NCI-H2196 treated with DMSO at 0.1 percent for 48 hours (cell line): ENCODE measurements around the gene WHAMM.
"Not testable (repeated sequence)": the region's sequence is repeated elsewhere in the genome, so short reads cannot be mapped to it uniquely, and the experiment has no call there.

Source experiments
- DNase-seq: peaks from one replicate; lab custom pipeline; 2025; ENCODE audit not compliant: unreplicated experiment; lab: John Stamatoyannopoulos, UW

The WHAMM gene

DNA sequence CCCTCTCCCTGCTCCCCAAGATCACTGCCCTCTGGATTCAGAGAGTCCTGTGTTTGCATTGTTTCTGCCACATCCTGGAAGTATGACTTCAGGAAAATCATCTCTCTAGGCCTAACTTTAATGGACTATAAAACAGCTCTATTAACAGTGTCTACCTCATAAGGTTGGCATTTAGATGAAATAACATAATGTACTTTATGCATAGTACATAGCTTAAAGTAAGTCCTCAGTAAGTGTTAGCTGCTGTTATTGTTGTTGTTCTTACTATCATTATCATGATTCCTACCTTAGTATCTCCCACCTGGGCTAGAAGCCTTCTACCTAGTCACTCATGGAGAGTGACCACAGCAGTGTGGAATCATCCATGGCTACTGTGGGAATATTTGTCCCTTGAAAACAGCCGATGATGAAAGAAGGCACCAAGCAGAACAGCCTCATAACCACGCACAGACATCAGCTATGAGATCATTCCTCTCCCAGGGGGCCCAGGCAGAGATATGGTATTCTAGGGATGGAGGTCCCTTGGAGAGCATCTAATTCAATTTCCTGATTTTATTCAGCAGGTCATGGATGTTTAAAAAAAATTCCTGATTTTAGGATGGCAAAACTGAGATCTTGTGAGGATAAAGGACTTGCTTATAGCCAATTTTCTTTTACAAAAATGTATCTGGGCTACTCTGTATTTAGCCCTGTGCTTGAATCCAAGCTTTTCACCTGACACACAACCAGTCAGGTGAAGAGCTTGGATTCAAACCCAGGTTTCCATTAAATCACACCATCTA is 5.4 kb upstream of the WHAMM start:
- no peak for DNase-seq

DNA sequence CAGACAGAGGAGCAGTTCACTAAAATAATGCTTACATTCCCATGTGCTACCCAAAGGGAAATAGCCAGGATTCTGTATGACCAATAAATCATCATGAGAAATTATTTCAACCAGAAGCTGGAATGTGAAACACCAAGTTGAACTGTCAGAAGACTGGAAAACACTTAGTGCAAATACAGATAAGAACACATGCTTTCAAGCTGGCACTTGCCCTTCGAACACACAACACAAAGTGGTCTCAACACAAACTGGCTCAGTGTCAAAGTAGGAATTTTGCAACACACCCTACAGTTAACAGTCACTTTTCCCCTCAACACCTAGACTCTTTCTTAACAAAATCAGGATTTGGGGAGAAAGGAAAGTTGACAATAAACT is 4.9 kb upstream of the WHAMM start:
- DNase-seq: no peak

DNA sequence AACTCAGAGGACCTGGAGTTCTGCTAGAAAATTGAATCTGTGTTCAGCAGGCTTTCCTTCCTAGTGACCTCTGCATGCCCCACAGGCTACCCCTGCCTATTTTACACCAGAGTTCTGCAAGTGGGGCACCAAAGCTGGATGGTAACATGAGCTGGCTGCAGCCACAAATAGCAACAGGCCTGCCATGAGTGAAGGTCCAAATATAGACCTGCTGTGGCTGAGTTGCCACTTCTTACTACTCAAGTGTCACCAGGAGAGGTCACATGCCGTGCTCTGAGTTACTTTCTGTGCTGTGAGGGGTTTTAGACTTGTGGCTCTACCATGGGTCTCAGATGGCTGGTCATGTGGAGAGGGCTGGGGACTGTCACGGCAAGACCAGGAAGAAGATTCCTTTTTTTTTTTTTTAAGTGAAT is 3.4 kb upstream of the WHAMM start, which contains the start of gene FSD2:
TSS of gene FSD2 (minus strand) at position 76 of the 413 bp plus-strand sequence. CDS start 18,679 bp downstream, outside the sequence.
- no peak for DNase-seq

DNA sequence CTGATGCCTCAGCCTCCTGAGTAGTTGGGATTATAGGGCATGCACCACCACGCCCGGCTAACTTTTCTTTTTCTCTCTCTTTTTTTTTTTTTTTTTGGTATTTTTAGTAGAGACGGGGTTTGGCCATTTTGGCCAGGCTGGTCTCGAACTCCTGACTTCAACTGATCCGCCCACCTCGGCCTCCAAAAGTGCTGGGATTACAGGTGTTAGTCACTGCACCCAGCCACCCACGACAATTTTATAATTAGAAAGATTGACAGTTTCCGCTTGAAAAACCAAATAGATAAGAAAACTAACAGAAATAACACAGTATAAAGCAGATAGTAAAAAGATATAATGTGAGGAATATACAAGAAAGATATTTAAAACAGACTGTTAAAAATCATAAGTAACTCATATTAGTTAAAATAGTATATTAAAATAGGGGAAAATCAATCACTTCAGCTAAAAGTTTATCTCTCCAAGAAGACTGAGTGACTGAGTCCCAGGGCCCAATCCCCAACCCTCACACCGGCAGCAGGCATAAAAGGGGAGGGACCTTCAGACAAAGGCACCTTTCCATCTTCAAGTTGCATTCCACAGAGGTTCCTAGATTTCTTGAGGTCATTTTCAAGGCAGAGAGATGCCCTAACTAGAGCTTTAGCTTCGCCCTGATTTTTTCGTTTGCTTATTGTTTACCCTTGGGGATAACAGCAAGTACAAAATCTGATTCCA is 1.4 kb upstream of the WHAMM start:
- no peak for DNase-seq

DNA sequence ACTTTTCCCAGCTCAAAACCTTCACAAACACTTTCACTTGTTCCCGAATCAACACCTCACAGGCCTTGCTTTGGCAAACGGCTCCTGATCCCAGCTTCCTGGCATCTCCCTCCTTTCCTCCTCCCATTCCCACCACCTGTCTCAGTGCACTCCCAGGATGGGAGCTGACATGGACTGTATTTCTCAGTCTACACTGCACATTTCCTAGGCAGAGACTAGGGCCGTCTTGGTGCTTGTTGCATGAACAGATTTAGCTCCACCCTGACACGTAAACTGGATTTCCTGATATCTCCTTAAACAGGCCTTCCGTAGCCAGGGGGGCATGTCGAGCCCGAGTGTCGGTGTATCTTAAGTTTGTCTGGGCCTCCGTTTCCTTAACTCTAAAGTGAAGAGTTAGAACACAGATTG is 790 bp upstream of the WHAMM start:
- no peak for DNase-seq

DNA sequence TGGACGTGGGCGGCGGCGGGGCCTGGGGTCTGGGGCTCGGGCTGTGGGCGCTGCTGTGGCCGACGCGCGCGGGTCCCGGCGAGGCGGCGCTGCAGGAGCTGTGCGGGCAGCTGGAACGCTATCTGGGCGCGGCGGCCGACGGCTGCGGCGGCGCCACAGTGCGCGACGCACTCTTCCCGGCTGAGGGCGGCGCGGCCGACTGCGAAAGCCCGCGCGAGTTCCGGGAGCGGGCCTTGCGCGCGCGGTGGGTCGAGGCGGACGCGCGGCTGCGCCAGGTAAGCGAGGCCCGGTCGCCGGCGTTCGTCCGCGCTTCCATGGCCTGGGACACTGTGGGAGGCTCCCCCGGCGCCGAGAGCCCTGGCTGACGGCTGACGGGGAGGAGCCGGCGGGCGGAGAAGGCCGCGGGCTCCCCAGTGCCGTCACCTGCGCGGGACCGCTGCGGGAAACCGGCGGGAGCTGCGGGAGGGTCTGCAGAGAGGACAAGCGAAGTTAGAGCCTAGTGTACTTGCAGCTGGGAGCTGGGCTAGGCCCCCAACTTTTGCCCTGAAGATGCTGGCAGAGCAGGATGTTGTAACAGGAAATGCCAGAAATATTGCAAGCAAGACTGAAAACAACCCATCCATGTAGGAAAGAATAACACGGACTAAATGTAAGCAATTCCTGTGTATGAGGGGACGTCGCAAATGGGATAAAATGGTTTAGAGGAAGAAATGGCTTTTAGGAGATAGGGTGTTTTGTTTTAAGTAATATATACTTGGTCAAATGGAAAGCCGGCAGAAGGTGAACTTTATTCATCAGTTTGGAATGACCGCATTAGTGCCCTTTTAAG is 847 bp downstream of the WHAMM start:
- DNase-seq: no peak

DNA sequence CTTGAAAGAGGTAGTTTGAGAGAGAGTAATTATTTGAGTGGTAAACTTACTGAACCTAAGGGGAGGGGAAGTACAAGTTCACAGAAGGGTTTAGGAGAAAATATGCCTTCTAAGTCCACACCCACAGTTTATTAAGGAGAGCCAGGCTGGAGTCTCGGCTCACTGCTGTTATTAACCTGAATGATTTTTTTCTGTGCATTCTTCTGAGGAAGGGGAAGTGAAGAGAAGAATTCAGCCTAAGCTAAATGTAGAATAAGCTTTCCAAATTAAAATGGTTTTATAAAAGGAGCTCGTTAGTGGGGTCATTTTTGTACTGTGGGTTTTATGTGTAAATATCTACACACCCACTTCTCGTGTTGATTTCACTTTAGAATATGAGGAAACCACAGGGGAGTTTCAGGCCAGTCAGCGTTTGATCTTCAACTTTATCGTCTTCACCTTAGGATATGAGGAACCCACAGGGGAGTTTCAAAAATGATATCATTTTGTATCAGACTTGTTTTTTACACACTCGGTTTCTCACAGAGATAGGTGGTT is 1.5 kb downstream of the WHAMM start:
- no peak for DNase-seq

DNA sequence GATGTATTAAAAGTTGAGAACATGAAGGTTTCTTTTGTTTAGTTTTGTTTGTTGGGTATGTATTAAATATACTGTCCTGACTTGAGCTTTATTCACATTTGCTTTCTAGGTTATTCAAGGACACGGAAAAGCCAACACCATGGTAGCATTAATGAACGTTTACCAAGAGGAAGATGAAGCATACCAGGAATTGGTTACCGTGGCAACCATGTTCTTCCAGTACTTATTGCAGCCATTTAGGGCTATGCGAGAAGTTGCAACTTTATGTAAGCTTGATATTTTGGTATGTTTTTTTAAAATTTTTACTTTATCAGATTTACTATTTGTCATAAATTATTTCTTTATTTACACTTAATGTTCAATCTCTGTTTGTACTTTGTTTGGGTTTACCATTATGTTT is 3.6 kb downstream of the WHAMM start:
- no peak for DNase-seq

DNA sequence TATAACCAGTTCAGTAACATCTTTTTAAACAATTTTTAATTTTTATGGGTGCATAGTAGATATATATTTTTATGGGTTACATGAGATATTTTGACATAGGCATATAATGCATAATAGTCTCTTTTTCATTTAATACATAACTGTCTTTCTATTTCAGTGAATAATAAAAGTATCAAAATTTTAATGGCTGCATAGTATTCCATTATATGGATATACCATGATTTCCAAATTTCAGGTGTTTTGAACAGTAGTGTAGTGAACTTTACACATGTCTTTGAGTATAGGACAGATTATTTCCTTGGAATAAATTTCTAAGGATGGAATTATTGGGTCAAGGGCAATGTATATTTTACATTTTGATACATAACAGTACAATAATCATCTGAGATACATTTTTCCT is 10.7 kb downstream of the WHAMM start:
- DNase-seq: no peak

DNA sequence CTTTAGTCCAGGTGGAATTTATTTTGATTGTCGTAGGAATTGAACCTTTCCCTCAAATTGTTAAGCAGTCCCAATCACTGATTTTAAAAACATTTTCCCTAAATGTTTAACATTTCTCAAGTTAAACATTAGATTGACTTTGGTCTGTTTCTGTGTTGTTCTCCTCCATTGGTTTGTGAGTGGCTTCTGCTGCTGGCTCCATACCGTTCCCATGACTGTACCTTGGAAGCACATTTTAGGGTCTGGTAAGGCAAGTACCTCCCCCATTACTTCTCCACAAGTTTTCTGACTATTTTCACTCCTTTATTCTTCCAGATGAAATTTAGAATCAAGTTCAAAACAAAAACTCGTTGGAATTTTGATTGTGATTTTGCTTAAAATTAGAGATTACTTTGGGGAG is 12.0 kb downstream of the WHAMM start:
- DNase-seq: not testable (repeated sequence)

DNA sequence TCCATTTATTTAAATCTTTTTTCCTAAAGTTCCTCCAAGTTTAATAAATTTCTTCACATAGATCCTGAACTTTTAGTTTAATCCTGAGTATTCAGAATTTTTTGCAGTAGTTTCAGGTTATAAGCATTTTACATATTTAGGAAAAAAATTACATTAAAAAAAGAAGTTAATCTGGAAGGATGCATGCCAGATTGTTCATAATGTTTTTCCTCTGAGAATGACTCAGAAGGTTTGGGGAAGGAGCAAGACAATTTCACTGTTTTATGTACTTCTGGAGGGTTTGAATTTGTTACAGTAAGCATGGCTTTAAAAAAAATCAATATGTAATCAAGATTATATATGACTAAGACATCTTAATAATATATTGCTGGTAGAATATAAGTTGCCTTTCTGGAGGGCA is 12.4 kb downstream of the WHAMM start:
- DNase-seq: not testable (repeated sequence)

DNA sequence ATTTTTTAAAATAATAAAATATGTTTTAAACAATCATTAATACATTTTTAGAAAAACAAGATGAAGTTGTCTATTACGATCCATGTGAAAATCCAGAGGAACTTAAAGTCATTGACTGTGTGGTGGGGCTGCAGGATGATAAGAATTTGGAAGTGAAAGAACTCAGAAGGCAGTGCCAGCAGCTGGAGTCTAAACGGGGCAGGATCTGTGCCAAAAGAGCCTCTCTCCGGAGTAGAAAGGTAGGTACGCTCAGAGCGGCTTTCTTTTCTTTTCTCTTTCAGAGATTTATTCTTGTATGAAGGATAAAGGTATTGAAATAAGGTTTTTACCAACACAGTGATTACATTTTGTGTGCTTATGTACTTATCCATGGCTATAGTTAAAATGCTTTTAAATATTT is 13.6 kb downstream of the WHAMM start:
- no peak for DNase-seq

DNA sequence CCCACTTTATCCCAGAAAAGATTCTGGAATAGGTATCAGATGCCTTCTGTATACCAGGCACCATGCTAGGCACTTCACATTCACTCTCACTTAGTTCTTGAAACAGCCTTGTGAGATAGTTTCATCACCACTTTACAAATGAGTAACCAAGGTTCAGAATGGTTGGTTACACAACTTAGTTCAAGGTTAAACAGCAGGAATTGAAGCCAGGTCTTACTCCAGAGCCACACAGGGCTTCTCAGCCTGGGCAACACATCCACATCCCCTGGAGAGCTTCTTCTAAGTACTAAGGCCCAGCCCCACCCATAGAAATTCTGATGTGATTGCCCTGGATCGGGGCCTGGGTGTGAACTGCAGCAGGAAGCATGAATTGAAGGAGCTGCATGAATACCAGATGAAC is 18.6 kb downstream of the WHAMM start:
- DNase-seq: no peak

DNA sequence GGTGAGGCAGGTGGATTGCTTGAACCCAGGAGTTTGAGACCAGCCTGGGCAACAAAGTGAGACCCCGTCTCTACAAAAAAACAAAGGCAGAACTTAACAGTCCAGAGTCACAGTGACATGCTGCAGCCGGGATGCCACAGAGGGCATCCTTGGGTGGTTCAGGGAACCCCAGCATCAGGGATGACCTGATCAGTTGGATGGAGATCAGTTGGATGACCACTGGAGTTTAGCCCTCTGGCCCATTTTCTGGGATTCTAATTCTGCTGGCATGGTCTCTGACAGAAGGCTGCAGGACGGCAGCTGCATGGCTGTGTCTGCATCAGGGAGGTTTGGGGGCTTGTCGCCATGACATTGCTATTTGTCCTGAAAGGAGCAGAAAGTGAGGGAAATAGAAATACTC is 19.8 kb downstream of the WHAMM start:
- DNase-seq: no peak

DNA sequence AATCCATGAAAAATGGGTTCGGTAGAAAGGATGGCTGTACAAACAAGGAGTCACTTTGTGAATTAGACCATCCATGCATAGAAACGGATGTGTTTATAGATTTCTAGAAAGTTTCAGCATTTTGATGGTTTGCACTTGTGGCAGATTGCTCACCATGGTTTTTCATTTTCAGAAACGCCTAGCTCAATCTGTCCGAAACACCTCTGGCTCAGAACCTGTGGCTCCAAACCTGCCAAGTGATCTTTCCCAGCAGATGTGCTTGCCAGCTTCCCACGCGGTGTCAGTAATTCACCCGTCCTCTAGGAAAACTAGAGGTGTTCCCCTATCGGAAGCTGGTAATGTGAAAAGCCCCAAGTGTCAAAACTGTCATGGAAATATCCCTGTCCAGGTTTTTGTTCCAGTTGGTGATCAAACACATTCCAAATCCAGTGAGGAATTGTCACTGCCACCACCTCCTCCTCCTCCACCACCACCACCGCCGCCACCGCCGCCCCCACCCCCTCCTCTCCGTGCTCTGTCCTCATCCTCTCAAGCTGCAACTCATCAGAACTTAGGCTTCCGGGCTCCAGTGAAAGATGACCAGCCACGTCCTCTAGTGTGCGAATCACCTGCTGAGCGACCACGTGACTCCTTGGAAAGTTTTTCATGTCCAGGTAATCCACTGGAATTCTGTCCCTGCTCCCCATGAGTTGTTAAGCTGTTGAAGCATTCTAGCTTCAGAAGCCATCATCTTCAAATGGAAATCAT is 21.2 kb downstream of the WHAMM start:
- DNase-seq: no peak

DNA sequence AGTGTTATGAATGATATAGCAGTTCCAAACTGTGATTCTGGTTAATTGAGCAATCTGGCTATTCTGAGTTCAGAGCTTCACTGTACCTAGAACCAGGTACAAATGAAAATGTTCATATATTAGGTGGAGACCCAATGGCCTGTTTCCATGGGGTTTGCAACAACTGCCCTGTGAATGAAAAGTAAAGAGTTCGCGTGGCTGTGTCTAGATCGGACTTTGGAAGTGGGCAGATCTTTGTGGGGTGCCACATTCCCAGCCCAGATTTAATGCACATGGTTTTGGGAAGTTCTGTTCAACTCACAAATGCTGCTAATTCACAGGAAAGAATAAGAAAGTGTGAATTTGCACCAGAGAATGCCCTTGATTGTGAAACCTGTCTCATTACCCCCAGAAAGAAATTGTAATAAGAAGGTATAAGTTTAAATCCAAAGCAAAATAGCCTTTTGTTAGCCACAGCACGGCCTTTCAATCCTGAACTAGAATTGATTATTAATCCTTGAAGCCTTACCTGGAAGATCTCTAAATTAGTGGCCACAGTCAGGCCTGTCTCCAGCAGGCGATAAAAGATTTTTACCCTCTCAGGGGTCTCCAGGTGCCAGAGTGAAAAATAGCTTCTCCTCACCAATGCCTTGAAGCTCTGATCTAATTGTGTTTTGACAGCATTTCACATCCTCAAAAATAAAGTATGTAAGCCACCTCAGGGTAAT is 22.6 kb downstream of the WHAMM start:
- no peak for DNase-seq

DNA sequence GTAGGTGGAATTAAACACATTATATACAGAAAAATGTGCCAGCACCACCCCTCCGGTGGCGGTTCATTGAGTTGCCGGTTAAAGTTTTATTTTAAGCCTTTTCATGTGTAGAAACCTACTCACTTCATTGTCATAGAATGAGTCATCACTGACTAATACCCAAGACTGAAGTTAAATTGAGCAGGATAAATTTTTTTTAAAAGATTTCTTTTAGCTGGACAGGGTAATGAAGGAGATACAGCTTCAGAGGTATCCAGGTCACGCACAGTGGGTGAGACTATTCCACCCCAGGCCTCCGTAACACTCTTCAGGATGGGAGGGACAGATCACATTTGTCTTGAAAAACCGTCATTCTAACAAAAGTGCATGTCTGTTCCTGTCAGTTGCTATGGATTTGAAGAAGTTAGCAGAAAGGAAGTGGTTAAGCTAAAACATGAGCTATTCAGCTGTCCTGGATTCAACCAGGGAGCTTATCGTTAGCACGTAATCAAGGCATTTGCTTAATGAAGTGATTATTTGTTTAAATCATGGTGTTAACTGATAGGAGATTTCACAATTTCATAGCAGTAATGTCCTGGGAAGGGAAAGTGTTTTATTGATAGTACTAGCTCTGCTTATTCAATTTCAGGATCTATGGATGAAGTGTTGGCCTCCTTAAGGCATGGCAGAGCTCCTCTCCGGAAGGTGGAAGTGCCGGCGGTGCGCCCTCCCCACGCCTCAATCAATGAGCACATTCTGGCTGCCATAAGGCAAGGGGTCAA is 23.4 kb downstream of the WHAMM start:
- no peak for DNase-seq

DNA sequence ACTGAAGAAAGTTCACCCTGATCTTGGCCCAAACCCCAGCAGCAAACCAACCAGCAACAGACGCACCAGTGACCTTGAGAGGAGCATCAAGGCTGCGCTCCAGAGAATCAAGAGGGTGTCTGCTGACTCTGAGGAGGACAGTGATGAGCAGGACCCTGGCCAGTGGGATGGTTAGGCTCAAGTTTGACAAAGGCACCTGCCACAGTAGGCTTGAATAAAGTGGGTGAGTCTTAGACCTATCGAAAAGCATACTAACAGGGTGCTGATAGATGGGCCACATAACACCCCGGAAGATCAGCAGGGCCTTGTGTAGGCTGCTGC is 23.9 kb downstream of the WHAMM start:
- DNase-seq: no peak

DNA sequence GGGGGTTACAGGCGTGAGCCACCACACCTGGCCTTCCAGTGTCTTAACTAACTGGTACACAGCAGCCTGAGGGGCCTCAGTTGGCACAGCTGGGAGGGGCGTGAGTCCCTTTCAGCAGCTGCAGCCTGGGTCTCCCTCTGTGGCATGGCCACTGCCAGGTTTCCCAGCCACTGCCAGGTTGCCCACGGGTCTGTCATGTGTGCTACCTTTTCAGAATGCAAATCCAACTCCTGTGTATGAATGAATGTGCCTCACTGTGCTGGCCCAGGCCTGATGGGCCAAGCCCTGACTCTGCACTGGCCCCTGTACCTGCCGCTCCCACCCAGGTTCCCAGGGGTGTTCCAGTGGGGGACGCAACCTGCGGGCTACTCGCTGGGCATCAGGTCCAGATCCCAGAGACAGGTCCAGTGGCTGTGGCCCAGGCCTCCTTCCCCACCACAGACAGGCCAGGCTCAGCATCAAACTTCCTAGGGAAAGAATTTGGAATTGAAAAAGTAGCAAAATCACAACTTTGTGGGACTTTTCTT is 26.0 kb downstream of the WHAMM start:
- no peak for DNase-seq
